ENCODE data around the gene GARNL3. TPM values are rescaled to one million over a fixed set of nuclear protein-coding genes. Genes with fewer than 3 reads are reported as not detected.

Gene GARNL3
- total and polyA plus RNA-seq, 2 donors (not counting 3 experiments of a cell fraction or from before 2014, with no cell fraction given): 1.4 to 8.3 TPM

DNA sequence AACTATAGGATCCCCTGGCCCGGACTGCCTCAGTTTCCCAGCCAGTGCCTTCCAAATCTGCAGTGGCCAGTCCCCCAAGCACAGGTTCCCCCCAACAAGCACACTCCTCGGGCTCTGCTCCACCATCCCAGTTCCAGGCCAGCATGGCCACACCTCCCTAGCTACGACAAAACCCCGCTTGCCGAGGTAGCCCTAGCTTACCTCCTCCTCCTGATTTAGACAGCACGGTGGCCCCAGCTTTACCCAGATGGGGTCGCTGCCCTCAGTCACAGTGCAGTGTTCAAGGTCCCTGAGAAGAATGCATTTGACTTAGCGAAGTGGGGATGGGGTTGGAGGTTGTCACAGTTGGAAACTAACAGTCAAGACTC is 40.8 kb upstream of the GARNL3 start:
- Histone ChIP-seq H3K9me1 (replicated peaks; ENCODE audit: control insufficient read depth, extremely low read depth, insufficient read depth, low read length) (no peaks in the 10 kb centered on the region), H3K4me3 (replicated peaks in 1 of 3; ENCODE audit: insufficient read depth in 1 of 3, low read depth in 1 of 3, low read length in 3 of 3) (no peak overlapping the region), H3K36me3 (ENCODE audit: control insufficient read depth in 2 of 2, extremely low read depth in 1 of 2, insufficient read depth in 2 of 2, low read length in 2 of 2) (no peaks in the 10 kb centered on the region), H3K27me3 (ENCODE audit: control insufficient read depth in 2 of 2, insufficient read depth in 2 of 2, low read length in 2 of 2) (peaks cover 14 to 27% of the 10 kb centered on the region in 2 experiments), H3K4me1 (ENCODE audit: control insufficient read depth, extremely low read depth, insufficient read depth, low read length) (peaks cover 6% of the 10 kb centered on the region), H2AFZ (ENCODE audit: low read depth, low read length) (peak overlapping the region; percentile 27), H3K9me3 (replicated peaks; ENCODE audit: control insufficient read depth, insufficient read depth, low read length) (no peaks in the 10 kb centered on the region), H3K27ac (ENCODE audit: insufficient read depth, low read depth, low read length) (no peak overlapping the region), H3K4me2 (ENCODE audit: insufficient read depth, low read length) (peak overlapping the region; percentile 33), H3K9ac (replicated peaks; ENCODE audit: extremely low read depth, insufficient read depth, low read length) (no peak overlapping the region), H4K20me1 (replicated peaks; ENCODE audit: control insufficient read depth, extremely low read depth, insufficient read depth, low read length) (no peaks in the 10 kb centered on the region), H3K79me2 (ENCODE audit: control insufficient read depth, insufficient read depth, low read length) (no peaks in the 10 kb centered on the region)
- ChIA-PET CTCF (interaction anchor here (1.0 to 4.5 kb wide), 13 partner anchors 9 to 227 kb away, joined by 3 to 31 read pairs (median 5); partner anchors contain the start of genes LRSAM1, RPL12, SLC2A8 and ZNF79), POLR2A (interaction anchor here (1.3 to 2.4 kb wide), 3 partner anchors 21 to 200 kb away, joined by 3 to 15 read pairs (median 5); partner anchors contain the start of gene ZNF79)
- TF ChIP-seq CTCF (IDR thresholded peaks at IDR 0.05; ENCODE audit: extremely low read depth in 1 of 2, insufficient read depth in 1 of 2, low read depth in 1 of 2, low read length in 2 of 2) (no peak), POLR2AphosphoS5 (IDR thresholded peaks at IDR 0.05; ENCODE audit: insufficient read depth, low read depth, low read length) (no peak), POLR2A (IDR thresholded peaks at IDR 0.05; ENCODE audit: low read depth, low read length) (no peak), JUN (IDR thresholded peaks at IDR 0.05; ENCODE audit: borderline replicate concordance, insufficient read depth, insufficient read length, low read depth) (no peak), EZH2 (IDR thresholded peaks at IDR 0.05; ENCODE audit: borderline replicate concordance, low read depth, low read length, severe bottlenecking) (no peak), FOS (IDR thresholded peaks at IDR 0.05; ENCODE audit: borderline replicate concordance, insufficient read depth, low read length) (no peak)
- intact Hi-C loops (cut with micrococcal nuclease) (loop anchor here (1.0 kb wide), 2 partner anchors 22 to 101 kb away; partner anchors contain the start of gene ANGPTL2), dilution Hi-C loops (cut with MboI; ENCODE audit: extremely low pct_ligation_motif_present, low sequenced_read_pairs) (no loop called here)
- no TSS peak for BruUV-seq (replicated peaks)
- FAIRE-seq (no peak), DNase-seq (ENCODE audit: low read depth, low spot score) (no peak)
